Measurements from ENCODE around the gene ZBTB16. TPM values are rescaled to one million over a fixed set of nuclear protein-coding genes. Genes with fewer than 3 reads are reported as not detected.

ZBTB16 gene
- total and polyA plus RNA-seq, 2 donors: 10.3 to 95.2 TPM

GRCh38 chr11:114132944-114133394 is 73.5 kb downstream of the ZBTB16 start:
- Histone ChIP-seq H3K27ac (ENCODE audit: low read depth) (peak overlapping the region; percentile 41), H3K4me1 (ENCODE audit: insufficient read depth) (peaks cover 2% of the 10 kb centered on the region), H3K36me3 (ENCODE audit: insufficient read depth) (no peaks in the 10 kb centered on the region), H3K4me3 (ENCODE audit: low read depth, low read length) (no peak overlapping the region)
- DNase-seq (ENCODE audit: extremely low spot score): no peak
- WGBS: 53% methylated on average over 6 of the region's 6 CpGs

- Histone ChIP-seq H3K4me3 (ENCODE audit: low read depth, low read length) (no peak overlapping the region), H3K27ac (ENCODE audit: low read depth) (no peak overlapping the region), H3K4me1 (ENCODE audit: insufficient read depth) (peaks cover 2% of the 10 kb centered on the region), H3K36me3 (ENCODE audit: insufficient read depth) (no peaks in the 10 kb centered on the region)
- DNase-seq (ENCODE audit: extremely low spot score): no peak
- WGBS: 91% methylated on average over 9 of the region's 9 CpGs
Measured at GRCh38 chr11:114133548-114134329, 74.2 kb downstream of the ZBTB16 start.

- no peak for DNase-seq (ENCODE audit: extremely low spot score)
- H3K4me3 ChIP-seq (ENCODE audit: low read depth, low read length): no peak overlapping the region
- H3K27ac ChIP-seq (ENCODE audit: low read depth): no peak overlapping the region
- H3K36me3 ChIP-seq (ENCODE audit: insufficient read depth): no peaks in the 10 kb centered on the region
- WGBS: 88% methylated on average over 3 of the region's 3 CpGs
- H3K4me1 ChIP-seq (ENCODE audit: insufficient read depth): peaks cover 2% of the 10 kb centered on the region
Measured at GRCh38 chr11:114134870-114135269, 75.4 kb downstream of the ZBTB16 start.

GRCh38 chr11:114135737-114136151 is 76.2 kb downstream of the ZBTB16 start:
- WGBS: 75% methylated on average over 4 of the region's 4 CpGs
- no peaks in the 10 kb centered on the region for H3K36me3 ChIP-seq (ENCODE audit: insufficient read depth)
- no peak overlapping the region for H3K4me3 ChIP-seq (ENCODE audit: low read depth, low read length)
- no peak overlapping the region for H3K27ac ChIP-seq (ENCODE audit: low read depth)
- H3K4me1 ChIP-seq (ENCODE audit: insufficient read depth): peaks cover 2% of the 10 kb centered on the region
- no peak for DNase-seq (ENCODE audit: extremely low spot score)

GRCh38 chr11:114136686-114137640 is 77.5 kb downstream of the ZBTB16 start:
- 74% methylated on average over 10 of the region's 10 CpGs for WGBS
- no peaks in the 10 kb centered on the region for H3K36me3 ChIP-seq (ENCODE audit: insufficient read depth)
- no peak overlapping the region for H3K27ac ChIP-seq (ENCODE audit: low read depth)
- peaks cover 2% of the 10 kb centered on the region for H3K4me1 ChIP-seq (ENCODE audit: insufficient read depth)
- no peak overlapping the region for H3K4me3 ChIP-seq (ENCODE audit: low read depth, low read length)
- DNase-seq (ENCODE audit: extremely low spot score): no peak

GRCh38 chr11:114137838-114138237 is 78.3 kb downstream of the ZBTB16 start:
- H3K36me3 ChIP-seq (ENCODE audit: insufficient read depth): no peaks in the 10 kb centered on the region

GRCh38 chr11:114138411-114138810 is 78.9 kb downstream of the ZBTB16 start:
- WGBS: 96% methylated on average over 4 of the region's 4 CpGs
- Histone ChIP-seq H3K4me3 (ENCODE audit: low read depth, low read length) (no peak overlapping the region), H3K27ac (ENCODE audit: low read depth) (no peak overlapping the region), H3K36me3 (ENCODE audit: insufficient read depth) (no peaks in the 10 kb centered on the region), H3K4me1 (ENCODE audit: insufficient read depth) (peaks cover 4% of the 10 kb centered on the region)
- DNase-seq (ENCODE audit: extremely low spot score): no peak

More at GRCh38 chr11:114137838-114138237, 78.3 kb downstream of the ZBTB16 start:
- DNase-seq (ENCODE audit: extremely low spot score): no peak
- Histone ChIP-seq H3K4me3 (ENCODE audit: low read depth, low read length) (no peak overlapping the region), H3K4me1 (ENCODE audit: insufficient read depth) (peaks cover 4% of the 10 kb centered on the region), H3K27ac (ENCODE audit: low read depth) (no peak overlapping the region)
- 85% methylated on average over 6 of the region's 6 CpGs for WGBS

- Histone ChIP-seq H3K36me3 (ENCODE audit: insufficient read depth) (no peaks in the 10 kb centered on the region), H3K27ac (ENCODE audit: low read depth) (no peak overlapping the region), H3K4me1 (ENCODE audit: insufficient read depth) (peaks cover 4% of the 10 kb centered on the region), H3K4me3 (ENCODE audit: low read depth, low read length) (no peak overlapping the region)
- no peak for DNase-seq (ENCODE audit: extremely low spot score)
- 84% methylated on average over 13 of the region's 13 CpGs for WGBS
Measured at GRCh38 chr11:114140826-114141225, 81.3 kb downstream of the ZBTB16 start.

GRCh38 chr11:114141863-114142580 is 82.5 kb downstream of the ZBTB16 start:
- Histone ChIP-seq H3K4me3 (ENCODE audit: low read depth, low read length) (no peak overlapping the region), H3K27ac (ENCODE audit: low read depth) (no peak overlapping the region), H3K36me3 (ENCODE audit: insufficient read depth) (no peaks in the 10 kb centered on the region), H3K4me1 (ENCODE audit: insufficient read depth) (peaks cover 1% of the 10 kb centered on the region)
- no peak for DNase-seq (ENCODE audit: extremely low spot score)
- WGBS: 68% methylated on average over 10 of the region's 10 CpGs

- Histone ChIP-seq H3K36me3 (ENCODE audit: insufficient read depth) (no peaks in the 10 kb centered on the region), H3K4me3 (ENCODE audit: low read depth, low read length) (no peak overlapping the region), H3K4me1 (ENCODE audit: insufficient read depth) (peaks cover 1% of the 10 kb centered on the region), H3K27ac (ENCODE audit: low read depth) (peak overlapping the region; percentile 49)
- no peak for DNase-seq (ENCODE audit: extremely low spot score)
- WGBS: 22% methylated on average over 6 of the region's 6 CpGs
Measured at GRCh38 chr11:114142707-114143106, 83.2 kb downstream of the ZBTB16 start.

- WGBS: 87% methylated on average over 2 of the region's 2 CpGs
- peaks cover 1% of the 10 kb centered on the region for H3K4me1 ChIP-seq (ENCODE audit: insufficient read depth)
- no peak overlapping the region for H3K27ac ChIP-seq (ENCODE audit: low read depth)
- H3K4me3 ChIP-seq (ENCODE audit: low read depth, low read length): no peak overlapping the region
- H3K36me3 ChIP-seq (ENCODE audit: insufficient read depth): no peaks in the 10 kb centered on the region
- DNase-seq (ENCODE audit: extremely low spot score): no peak
Measured at GRCh38 chr11:114145166-114145775, 85.8 kb downstream of the ZBTB16 start.

- Histone ChIP-seq H3K36me3 (ENCODE audit: insufficient read depth) (no peaks in the 10 kb centered on the region), H3K4me1 (ENCODE audit: insufficient read depth) (no peaks in the 10 kb centered on the region), H3K27ac (ENCODE audit: low read depth) (peak overlapping the region; percentile 73), H3K4me3 (ENCODE audit: low read depth, low read length) (no peak overlapping the region)
- 30% methylated on average over 5 of the region's 5 CpGs for WGBS
- no peak for DNase-seq (ENCODE audit: extremely low spot score)
Measured at GRCh38 chr11:114147375-114148012, 88.0 kb downstream of the ZBTB16 start.

Measured in urinary bladder (tissue), 4 donors.